Heart right ventricle (tissue), 16 donors: Measurements from ENCODE around the gene SPIRE2. TPM values are rescaled to one million over a fixed set of nuclear protein-coding genes. Genes with fewer than 3 reads are reported as not detected.

ENCODE experiments used
- ATAC-seq, 8 donors: fragments of 200-7000 bp; cut with Tn5 transposase; one replicate each; pipeline ENCODE4 v1.9.1; 2020; ENCODE audit warnings: mild to moderate bottlenecking in 8 of 8, moderate library complexity in 8 of 8, moderate number of reproducible peaks in 1 of 8
- DNase-seq, 2 donors: peaks; one replicate each; pipeline ENCODE4 v3.0.0-alpha.2; 2020
- H3K27ac ChIP-seq, 10 donors: fragments of 200-600 bp; sonication (generic) in 2 of 10; one replicate each; pipeline versions ENCODE4 v1.5.0 to v1.8.0; 2020 to 2022; ENCODE audit warnings: mild to moderate bottlenecking in 3 of 10
- H3K27me3 ChIP-seq, 7 donors: fragments of 200-600 bp; one replicate each; pipeline ENCODE4 v1.8.0; 2021 to 2022; ENCODE audit warnings: mild to moderate bottlenecking in 2 of 7
- H3K36me3 ChIP-seq, 9 donors: fragments of 200-600 bp; sonication (generic) in 1 of 9; one replicate each; pipeline versions ENCODE4 v1.5.0 to v1.8.0; 2020 to 2022; ENCODE audit warnings: mild to moderate bottlenecking in 2 of 9
- H3K4me1 ChIP-seq, 9 donors: fragments of 200-600 bp; sonication (generic) in 1 of 9; one replicate each; pipeline versions ENCODE4 v1.5.0 to v1.8.0; 2020 to 2022; ENCODE audit warnings: mild to moderate bottlenecking in 4 of 9
- H3K4me3 ChIP-seq, 10 donors: fragments of 200-600 bp; sonication (generic) in 2 of 10; one replicate each; pipeline versions ENCODE4 v1.5.0 to v1.8.0; 2020 to 2022; ENCODE audit warnings: mild to moderate bottlenecking in 7 of 10, moderate library complexity in 2 of 10
- H3K9me3 ChIP-seq, 11 donors: fragments of 200-600 bp in 10 of 11; sonication (generic) in 2 of 11; one replicate each; pipeline versions ENCODE4 v1.5.0 to v1.8.0; 2013 to 2022; ENCODE audit warnings: mild to moderate bottlenecking in 2 of 11, control low read depth in 1 of 11, moderate library complexity in 1 of 11
- WGBS, 2 donors: extraction: QIAGEN DNeasy Blood & Tissue Kit; methylation state at CpG; one replicate each; pipeline ENCODE4 v1.1.7; 2013; ENCODE audit warnings: inconsistent platforms in 1 of 2; 5-methylcytosine and 5-hydroxymethylcytosine counted together
- intact Hi-C, 10 donors: fragments of 100-400 bp; cut with DNase I; formaldehyde crosslinking; loops; one replicate each; pipeline versions ENCODE4 v1.11.1 to v1.14.2; 2022
- polyA plus RNA-seq, 2 donors: library from polyadenylated mRNA; stranded (reverse); fragments of 200-250 nt; gene quantifications; one replicate each; pipeline ENCODE4 v1.2.3, GENCODE V29; 2013
- total RNA-seq, 10 donors: library from RNA; stranded (reverse); fragmentation: NEBNext Ultra II Directional in 3 of 10; extraction: Animal tissue kit (Norgen Biotek cat#: 25700) in 3 of 10; gene quantifications; one replicate each; pipeline versions ENCODE4 v1.2.1 to v1.2.4, GENCODE V29; 2021 to 2023
- TF ChIP-seq, protein P1 (sequence below), 9 donors: fragments of 200-600 bp; sonication (generic) in 2 of 9; IDR thresholded peaks; one replicate each; pipeline versions ENCODE4 v1.5.0 to v1.8.0; 2021 to 2022; ENCODE audit warnings: antibody characterized with exemption in 9 of 9, mild to moderate bottlenecking in 5 of 9, moderate library complexity in 1 of 9
- donor health status: Arrhythmogenic right ventricular cardiomyopathy.
- donor health status: ischemic (EF 13 %, LVEDD 7.1; RV severe dilation, severe dysfunction).
- donor health status: healthy with polysubstance abuse.
- donor health status: DM: no; HTN: yes; CAD: no.
- donor health status: DM: no; HTN: no; CAD: no.
- donor health status: ischemic (EF 25% LVEDD 6.9; RV normal size, moderate dysfunction).
- donor health status: ischemic (EF 25% LVEDD 5.7; RV mildly dilated, moderate dysfunction).
- donor health status: healthy.
- donor health status: DM: yes; HTN: yes; CAD: no.
- donor health status: Ischemic cardiomyopathy.
- donor health status: ischemic (EF 35%, LVEDD 5.7; RV mildly dilated, moderate dysfunction).
- donor health status: nonischemic (EF 11% LVEDD 7.7; RV severe dilation, severe dysfunction).
- donor health status: DM: yes; HTN: yes; CAD: no.
- donor health status: PGD.
- donor health status: ischemic (EF 29% LVEDD 5.4; RV normal size, mild dysfunction).
- donor health status: nonischemic (EF 23%, LVEDD 6.1; RV moderate dilation, normal function).

SPIRE2 gene
- total and polyA plus RNA-seq, 12 donors: 0.46 to 1.9 (median 1.2) TPM

DNA sequence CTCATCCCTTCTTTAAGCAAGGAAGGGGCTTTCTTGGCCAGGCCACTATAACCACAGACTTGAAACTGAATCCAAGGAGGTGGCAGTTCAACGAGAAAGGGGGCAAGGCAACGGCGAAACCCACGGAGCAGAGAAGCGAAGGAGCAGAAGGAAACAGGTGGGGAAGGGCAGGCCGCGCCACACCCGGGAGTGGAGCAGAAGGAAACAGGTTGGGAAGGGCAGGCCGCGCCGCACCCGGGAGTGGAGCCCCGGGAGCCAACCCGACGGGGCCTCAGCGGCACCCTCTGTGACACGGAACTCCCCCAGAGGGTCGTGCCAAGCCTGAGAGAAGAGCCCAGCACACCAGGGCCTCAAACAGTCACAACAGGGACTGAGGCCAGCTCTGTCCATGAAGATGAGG is 32.2 kb upstream of the SPIRE2 start:
- intact Hi-C loops: loop anchor here in 3 of 10 donors (5.0 to 10.0 kb wide), 4 partner anchors 44 to 94 kb away; partner anchors contain the start of gene SPATA2L (in 1 of the 3)
- TF ChIP-seq, protein P1, sequence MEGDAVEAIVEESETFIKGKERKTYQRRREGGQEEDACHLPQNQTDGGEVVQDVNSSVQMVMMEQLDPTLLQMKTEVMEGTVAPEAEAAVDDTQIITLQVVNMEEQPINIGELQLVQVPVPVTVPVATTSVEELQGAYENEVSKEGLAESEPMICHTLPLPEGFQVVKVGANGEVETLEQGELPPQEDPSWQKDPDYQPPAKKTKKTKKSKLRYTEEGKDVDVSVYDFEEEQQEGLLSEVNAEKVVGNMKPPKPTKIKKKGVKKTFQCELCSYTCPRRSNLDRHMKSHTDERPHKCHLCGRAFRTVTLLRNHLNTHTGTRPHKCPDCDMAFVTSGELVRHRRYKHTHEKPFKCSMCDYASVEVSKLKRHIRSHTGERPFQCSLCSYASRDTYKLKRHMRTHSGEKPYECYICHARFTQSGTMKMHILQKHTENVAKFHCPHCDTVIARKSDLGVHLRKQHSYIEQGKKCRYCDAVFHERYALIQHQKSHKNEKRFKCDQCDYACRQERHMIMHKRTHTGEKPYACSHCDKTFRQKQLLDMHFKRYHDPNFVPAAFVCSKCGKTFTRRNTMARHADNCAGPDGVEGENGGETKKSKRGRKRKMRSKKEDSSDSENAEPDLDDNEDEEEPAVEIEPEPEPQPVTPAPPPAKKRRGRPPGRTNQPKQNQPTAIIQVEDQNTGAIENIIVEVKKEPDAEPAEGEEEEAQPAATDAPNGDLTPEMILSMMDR (IDR thresholded peaks at IDR 0.05): no peak
- DNase-seq: no peak

DNA sequence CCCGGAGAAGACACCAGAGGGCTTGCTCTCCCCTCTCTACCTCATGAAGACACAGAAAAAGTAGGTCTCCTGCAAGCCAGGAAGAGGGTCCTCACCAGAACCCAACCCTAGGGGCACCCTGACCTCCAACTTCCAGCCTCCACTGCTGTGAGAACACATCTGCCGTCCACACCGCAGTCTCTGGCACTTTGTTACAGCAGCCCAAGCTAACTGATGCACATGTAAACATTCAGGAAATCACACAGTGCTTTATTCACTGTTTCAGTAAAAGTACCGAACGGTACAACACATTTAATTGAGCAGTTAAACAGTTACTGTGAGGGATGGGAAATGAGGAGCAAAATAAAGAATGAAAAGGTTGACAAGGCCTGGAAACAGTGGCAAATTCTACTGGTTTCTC is 30.1 kb upstream of the SPIRE2 start:
- TF ChIP-seq, protein P1 (IDR thresholded peaks at IDR 0.05): no peak
- Histone ChIP-seq H3K4me3 (no peak overlapping the region), H3K9me3 (no peaks in the 10 kb centered on the region), H3K4me1 (peaks cover 0 to 14% (median 9%) of the 10 kb centered on the region in 9 donors), H3K36me3 (peaks cover 0 to 20% (median 0%) of the 10 kb centered on the region in 9 donors), H3K27ac (peak overlapping the region in 4 of 10 donors; percentile 46 to 72 (median 61)), H3K27me3 (no peaks in the 10 kb centered on the region)
- DNase-seq: no peak
- ATAC-seq: no peak
- 88 to 94% methylated on average over 5 of the region's 5 CpGs for WGBS, 2 donors
- intact Hi-C loops: loop anchor here in 3 of 10 donors (5.0 to 10.0 kb wide), 4 partner anchors 46 to 96 kb away; partner anchors contain the start of gene SPATA2L (in 1 of the 3)

More for the DNA sequence above, 32.2 kb upstream of the SPIRE2 start:
- Histone ChIP-seq H3K9me3 (no peaks in the 10 kb centered on the region), H3K4me3 (no peak overlapping the region), H3K27ac (no peak overlapping the region), H3K4me1 (peaks cover 0 to 14% (median 9%) of the 10 kb centered on the region in 9 donors), H3K36me3 (peaks cover 0 to 28% (median 0%) of the 10 kb centered on the region in 9 donors), H3K27me3 (no peaks in the 10 kb centered on the region)
- 90 to 94% methylated on average over 18 of the region's 18 CpGs for WGBS, 2 donors
- no peak for ATAC-seq

DNA sequence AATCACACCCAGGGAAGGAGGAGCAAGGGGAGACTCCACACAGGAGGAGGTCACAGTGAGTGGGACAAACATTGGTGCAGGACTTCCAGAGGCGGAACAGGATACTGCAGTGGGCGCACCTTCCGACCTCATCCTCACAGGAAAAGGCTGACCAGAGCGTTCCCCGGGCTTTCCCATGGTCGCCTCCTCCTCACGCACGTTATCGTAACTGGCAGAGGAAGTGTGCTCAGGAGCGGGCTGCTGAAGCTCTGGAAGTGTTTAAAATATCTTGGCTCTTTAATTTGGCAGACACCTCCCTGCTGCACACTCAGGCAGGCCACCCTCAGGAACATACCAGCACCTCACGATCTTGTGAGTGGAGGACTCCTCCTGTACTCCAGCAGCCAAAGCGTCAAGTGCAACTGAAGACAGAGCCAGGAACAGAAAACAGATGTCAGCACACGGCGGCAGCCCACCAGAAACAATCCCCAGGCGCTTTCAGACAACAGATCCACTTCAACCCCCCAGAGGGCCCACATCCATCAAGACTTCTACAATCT is 29.4 kb upstream of the SPIRE2 start:
- peak overlapping the region in 5 of 10 donors; percentile 0 to 26 (median 22) for H3K4me3 ChIP-seq
- peak overlapping the region in 6 of 10 donors; percentile 39 to 72 (median 52) for H3K27ac ChIP-seq
- H3K36me3 ChIP-seq: peaks cover 0 to 23% (median 0%) of the 10 kb centered on the region in 9 donors
- TF ChIP-seq, protein P1 (IDR thresholded peaks at IDR 0.05): no peak
- no peaks in the 10 kb centered on the region for H3K27me3 ChIP-seq
- DNase-seq (peak; percentile 19 to 36), ATAC-seq (peak; percentile 65 to 90 (median 86))
- 21 to 28% methylated on average over 15 of the region's 15 CpGs for WGBS, 2 donors
- peaks cover 0 to 14% (median 9%) of the 10 kb centered on the region in 9 donors for H3K4me1 ChIP-seq
- no peaks in the 10 kb centered on the region for H3K9me3 ChIP-seq
- intact Hi-C loops: loop anchor here in 3 of 10 donors (5.0 to 10.0 kb wide), 4 partner anchors 47 to 97 kb away; partner anchors contain the start of gene SPATA2L (in 1 of the 3)

DNA sequence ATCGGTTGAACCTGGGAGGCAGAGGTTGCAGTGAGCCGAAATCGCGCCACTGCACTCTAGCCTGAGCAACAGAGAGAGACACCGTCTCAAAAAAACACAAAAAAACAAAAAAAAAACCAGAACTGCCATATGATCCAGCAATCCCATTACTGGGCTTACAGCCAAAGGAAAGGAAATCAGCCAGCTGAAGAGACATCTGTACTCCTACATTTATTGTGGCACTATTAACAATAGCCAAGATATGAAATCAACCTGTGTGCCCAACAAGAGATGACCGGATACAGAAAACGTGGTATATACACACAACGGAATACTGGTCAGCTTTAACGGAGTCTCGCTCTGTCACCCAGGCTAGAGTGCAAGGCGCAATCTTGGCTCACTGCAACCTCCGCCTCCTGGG is 26.5 kb upstream of the SPIRE2 start:
- DNase-seq (no peak), ATAC-seq (no peak)
- Histone ChIP-seq H3K27me3 (no peaks in the 10 kb centered on the region), H3K36me3 (peaks cover 0 to 19% (median 0%) of the 10 kb centered on the region in 9 donors), H3K4me3 (no peak overlapping the region), H3K4me1 (peaks cover 0 to 14% (median 9%) of the 10 kb centered on the region in 9 donors), H3K9me3 (no peaks in the 10 kb centered on the region), H3K27ac (no peak overlapping the region)
- WGBS, 2 donors: 75 to 80% methylated on average over 12 of the region's 12 CpGs
- TF ChIP-seq, protein P1 (IDR thresholded peaks at IDR 0.05): no peak
- intact Hi-C loops: no loop called here
